Superior temporal gyrus (tissue), 1 donor: ENCODE data around the gene TMEM236.
"Not testable (repeated sequence)": the region's sequence is repeated elsewhere in the genome, so short reads cannot be mapped to it uniquely, and the experiment has no call there.

Source experiments
- DNase-seq: peaks from one replicate; pipeline ENCODE4 v3.0.0-alpha.2; 2016; ENCODE audit errors: extremely low spot score

The TMEM236 gene

GRCh38 chr10:17751781-17752445, at the start of gene TMEM236:
Gene TMEM236, plus strand, starts transcription at chr10:17752201. Its CDS starts 95 bp downstream, at chr10:17752296.
- no peak for DNase-seq

- DNase-seq = no peak
These were observed 48.3 kb upstream of the TMEM236 start for GRCh38 chr10:17703706-17704105.

GRCh38 chr10:17708821-17709220, 43.2 kb upstream of the TMEM236 start:
- DNase-seq = no peak

GRCh38 chr10:17709492-17709891, 42.5 kb upstream of the TMEM236 start:
- no peak for DNase-seq

GRCh38 chr10:17710181-17710580, 41.8 kb upstream of the TMEM236 start:
- no peak for DNase-seq

GRCh38 chr10:17712053-17712452, 39.9 kb upstream of the TMEM236 start:
- no peak for DNase-seq

- DNase-seq = no peak
These were observed 39.1 kb upstream of the TMEM236 start for GRCh38 chr10:17712717-17713471.

- no peak for DNase-seq
These were observed 38.2 kb upstream of the TMEM236 start for GRCh38 chr10:17713758-17714157.

GRCh38 chr10:17716161-17716560, 35.8 kb upstream of the TMEM236 start:
- DNase-seq = no peak

- DNase-seq = not testable (repeated sequence)
These were observed 29.5 kb upstream of the TMEM236 start for GRCh38 chr10:17722317-17723014.

- DNase-seq = no peak
These were observed 26.3 kb upstream of the TMEM236 start for GRCh38 chr10:17725703-17726102.

- DNase-seq = no peak
These were observed 22.4 kb upstream of the TMEM236 start for GRCh38 chr10:17729630-17730029.

- DNase-seq = no peak
These were observed 21.3 kb upstream of the TMEM236 start for GRCh38 chr10:17730667-17731066.

- no peak for DNase-seq
These were observed 20.5 kb upstream of the TMEM236 start for GRCh38 chr10:17731331-17732020.

GRCh38 chr10:17733620-17734019, 18.4 kb upstream of the TMEM236 start:
- DNase-seq = no peak

- DNase-seq = no peak
These were observed 17.4 kb upstream of the TMEM236 start for GRCh38 chr10:17734432-17735080.

GRCh38 chr10:17735166-17735941, 16.6 kb upstream of the TMEM236 start:
- DNase-seq = no peak

- DNase-seq = no peak
These were observed 15.8 kb upstream of the TMEM236 start for GRCh38 chr10:17736223-17736622.

- peak; percentile 84 for DNase-seq
These were observed 14.7 kb upstream of the TMEM236 start for GRCh38 chr10:17737027-17737965.

- DNase-seq = no peak
These were observed 11.3 kb upstream of the TMEM236 start for GRCh38 chr10:17740668-17741067.
